ENCODE results near the gene CATSPERD. TPM values are rescaled to one million over a fixed set of nuclear protein-coding genes. Genes with fewer than 3 reads are reported as not detected.

Gene CATSPERD
- total and polyA plus RNA-seq, 9 of the 15 experiments (the other 6 are each of a cell fraction or from before 2014, with no cell fraction given): not detected

- TF ChIP-seq YBX1 (IDR thresholded peaks at IDR 0.05): no peak
- peak in 1 of 2 experiments; percentile 65; a peak in 1 of 4 replicates for TF ChIP-seq SRF (CRISPR knock-in tag; IDR thresholded peaks at IDR 0.05)
- no peak for TF ChIP-seq SNRNP70 (optimal IDR thresholded peaks at IDR 0.05; ENCODE audit: low read depth, low read length)
- TF ChIP-seq SAFB (IDR thresholded peaks at IDR 0.05; ENCODE audit: borderline replicate concordance, low read depth, low read length): peak; percentile 88
- no peak for TF ChIP-seq PRDM10 (IDR thresholded peaks at IDR 0.05; ENCODE audit: partially characterized antibody)
- TF ChIP-seq JUNB (CRISPR knock-in tag; conservative IDR thresholded peaks at IDR 0.05): no peak
- TF ChIP-seq, protein P1, sequence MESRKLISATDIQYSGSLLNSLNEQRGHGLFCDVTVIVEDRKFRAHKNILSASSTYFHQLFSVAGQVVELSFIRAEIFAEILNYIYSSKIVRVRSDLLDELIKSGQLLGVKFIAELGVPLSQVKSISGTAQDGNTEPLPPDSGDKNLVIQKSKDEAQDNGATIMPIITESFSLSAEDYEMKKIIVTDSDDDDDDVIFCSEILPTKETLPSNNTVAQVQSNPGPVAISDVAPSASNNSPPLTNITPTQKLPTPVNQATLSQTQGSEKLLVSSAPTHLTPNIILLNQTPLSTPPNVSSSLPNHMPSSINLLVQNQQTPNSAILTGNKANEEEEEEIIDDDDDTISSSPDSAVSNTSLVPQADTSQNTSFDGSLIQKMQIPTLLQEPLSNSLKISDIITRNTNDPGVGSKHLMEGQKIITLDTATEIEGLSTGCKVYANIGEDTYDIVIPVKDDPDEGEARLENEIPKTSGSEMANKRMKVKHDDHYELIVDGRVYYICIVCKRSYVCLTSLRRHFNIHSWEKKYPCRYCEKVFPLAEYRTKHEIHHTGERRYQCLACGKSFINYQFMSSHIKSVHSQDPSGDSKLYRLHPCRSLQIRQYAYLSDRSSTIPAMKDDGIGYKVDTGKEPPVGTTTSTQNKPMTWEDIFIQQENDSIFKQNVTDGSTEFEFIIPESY (CRISPR knock-in tag; IDR thresholded peaks at IDR 0.05): no peak
- no peak for TF ChIP-seq ZNF695 (CRISPR knock-in tag; IDR thresholded peaks at IDR 0.05)
- no peak; the same call in 1 of the 2 replicates for TF ChIP-seq NFRKB (IDR thresholded peaks at IDR 0.05; ENCODE audit: low read depth)
- no peak for TF ChIP-seq ZNF778 (CRISPR knock-in tag; IDR thresholded peaks at IDR 0.05)
- TF ChIP-seq, protein P2, sequence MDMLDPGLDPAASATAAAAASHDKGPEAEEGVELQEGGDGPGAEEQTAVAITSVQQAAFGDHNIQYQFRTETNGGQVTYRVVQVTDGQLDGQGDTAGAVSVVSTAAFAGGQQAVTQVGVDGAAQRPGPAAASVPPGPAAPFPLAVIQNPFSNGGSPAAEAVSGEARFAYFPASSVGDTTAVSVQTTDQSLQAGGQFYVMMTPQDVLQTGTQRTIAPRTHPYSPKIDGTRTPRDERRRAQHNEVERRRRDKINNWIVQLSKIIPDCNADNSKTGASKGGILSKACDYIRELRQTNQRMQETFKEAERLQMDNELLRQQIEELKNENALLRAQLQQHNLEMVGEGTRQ (CRISPR knock-in tag; IDR thresholded peaks at IDR 0.05): peak; percentile 98
- TF ChIP-seq SP2 (IDR thresholded peaks at IDR 0.05; ENCODE audit: extremely low read depth, low read depth, low read length, poor library complexity, severe bottlenecking): no peak
- no peak for TF ChIP-seq ZNF75A (CRISPR knock-in tag; IDR thresholded peaks at IDR 0.05)
- TF ChIP-seq ZNF239 (CRISPR knock-in tag; IDR thresholded peaks at IDR 0.05): no peak
- TF ChIP-seq KAT8 (IDR thresholded peaks at IDR 0.05; ENCODE audit: low read depth): no peak
- no peak for TF ChIP-seq SMAD3 (CRISPR knock-in tag; conservative IDR thresholded peaks at IDR 0.05)
- TF ChIP-seq POLR2G (IDR thresholded peaks at IDR 0.05; ENCODE audit: low read depth, low read length): peak; percentile 99
- no peak for TF ChIP-seq MCM5 (IDR thresholded peaks at IDR 0.05; ENCODE audit: low read depth)
- TF ChIP-seq SMAD4 (CRISPR knock-in tag; conservative IDR thresholded peaks at IDR 0.05): no peak; the same call in 1 of the 2 replicates
- TF ChIP-seq ZNF316 (IDR thresholded peaks at IDR 0.05): no peak
- TF ChIP-seq ELF4 (CRISPR knock-in tag; IDR thresholded peaks at IDR 0.05): no peak
Observed at GRCh38 chr19:5680437-5681368, 39.7 kb upstream of the CATSPERD start, which contains the start of the genes HSD11B1L and MICOS13 (continued).

Measured in K562 (cell line).